ENCODE results near the gene UGT3A2.
"Not testable (repeated sequence)": the region's sequence is repeated elsewhere in the genome, so short reads cannot be mapped to it uniquely, and the experiment has no call there.

Gene UGT3A2

GRCh38 chr5:36040651-36041536, 25.8 kb downstream of the UGT3A2 start:
- no peak for TF ChIP-seq POLR2A (IDR thresholded peaks at IDR 0.05; ENCODE audit: low read length)
- no peak for TF ChIP-seq GATA1 (IDR thresholded peaks at IDR 0.05; ENCODE audit: low read depth, low read length)
- no peak for DNase-seq

DNA sequence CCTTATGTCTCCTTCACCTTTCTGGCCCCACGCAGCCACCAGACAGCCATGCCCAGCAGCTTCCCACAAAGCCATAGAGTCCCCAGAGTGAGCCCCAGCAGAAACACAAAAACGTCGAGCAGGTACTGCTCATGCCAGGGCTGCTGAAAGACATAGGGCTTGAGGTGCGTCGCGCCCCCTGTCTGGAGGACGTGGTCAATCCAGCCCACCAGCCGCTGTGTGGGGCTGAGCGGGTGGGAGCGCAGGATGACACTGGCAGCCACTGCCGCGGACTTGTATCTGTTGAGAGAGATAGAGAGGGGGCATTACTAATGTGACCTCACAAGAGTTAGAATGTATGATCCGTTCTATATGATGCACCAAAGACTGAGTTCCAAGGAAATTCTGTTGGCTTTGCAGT, 31.0 kb downstream of the UGT3A2 start:
- no peak for DNase-seq
- TF ChIP-seq GATA1 (IDR thresholded peaks at IDR 0.05; ENCODE audit: low read depth, low read length) (no peak), POLR2A (IDR thresholded peaks at IDR 0.05; ENCODE audit: low read length) (no peak)

GRCh38 chr5:36034536-36035134, 32.0 kb downstream of the UGT3A2 start:
- not testable (repeated sequence) for DNase-seq

DNA sequence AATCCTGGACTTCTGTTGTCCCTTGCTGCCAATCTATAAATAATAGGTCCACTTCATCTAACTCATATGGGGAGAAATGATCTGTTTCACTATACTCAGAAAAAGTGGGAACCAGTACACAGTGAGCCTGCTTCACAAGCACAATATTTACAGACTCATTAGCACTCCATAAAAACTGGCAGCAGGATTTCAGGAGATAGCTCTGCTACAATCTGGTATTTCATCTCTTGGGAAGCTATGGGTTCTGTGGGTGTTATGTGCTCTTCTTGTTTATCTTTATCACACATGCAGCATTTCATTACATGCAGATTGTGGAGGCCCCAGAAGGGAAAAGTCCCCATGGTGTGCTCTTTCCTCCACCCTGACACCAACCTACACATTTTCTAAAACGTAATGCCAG, 33.2 kb downstream of the UGT3A2 start:
- TF ChIP-seq GATA1 (IDR thresholded peaks at IDR 0.05; ENCODE audit: low read depth, low read length), result no peak
- TF ChIP-seq POLR2A (IDR thresholded peaks at IDR 0.05; ENCODE audit: low read length), result no peak
- no peak for DNase-seq

DNA sequence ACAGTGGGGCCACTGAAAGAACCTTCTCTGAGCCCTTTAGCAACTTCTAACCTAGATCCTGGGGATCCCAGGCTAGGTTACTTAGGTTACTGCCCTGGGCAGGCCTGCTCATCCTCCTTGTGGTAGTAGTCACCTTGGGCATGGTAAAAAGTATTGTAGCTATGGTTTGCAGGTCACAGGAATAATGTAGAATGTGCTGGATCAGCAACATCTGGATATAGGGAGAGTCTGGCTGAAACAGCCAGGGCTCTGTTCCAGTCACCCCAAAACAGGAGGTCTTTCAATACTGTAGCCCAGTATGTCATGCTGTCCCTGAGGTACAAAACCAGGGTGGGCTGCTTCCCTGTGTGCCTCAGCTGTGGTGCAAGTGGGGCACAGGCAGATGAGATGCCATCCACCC, 33.6 kb downstream of the UGT3A2 start:
- DNase-seq, result no peak
- TF ChIP-seq POLR2A (IDR thresholded peaks at IDR 0.05; ENCODE audit: low read length) (no peak), GATA1 (IDR thresholded peaks at IDR 0.05; ENCODE audit: low read depth, low read length) (no peak)

- DNase-seq, result no peak
- TF ChIP-seq GATA1 (IDR thresholded peaks at IDR 0.05; ENCODE audit: low read depth, low read length) (no peak), POLR2A (IDR thresholded peaks at IDR 0.05; ENCODE audit: low read length) (no peak)
Observed at GRCh38 chr5:36031223-36031622, 35.5 kb downstream of the UGT3A2 start.

DNA sequence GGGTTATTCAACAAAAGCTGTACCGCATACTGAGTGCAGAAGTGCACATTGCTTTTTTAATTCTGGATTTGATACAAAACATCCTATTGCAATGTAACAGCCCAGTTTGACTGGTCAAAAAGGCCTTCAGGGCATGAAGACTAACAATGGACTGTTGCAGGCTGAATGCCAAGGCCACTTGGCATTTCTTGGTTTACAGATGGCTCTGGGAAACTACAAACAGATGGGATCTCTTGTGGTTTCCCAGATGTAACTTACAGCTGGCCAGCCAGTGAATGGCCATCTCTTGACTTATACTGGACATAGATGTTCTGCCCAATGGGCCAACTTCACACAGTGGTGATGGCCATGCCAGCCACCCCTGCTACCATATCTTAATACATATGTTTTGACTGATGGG, 36.8 kb downstream of the UGT3A2 start:
- no peak for DNase-seq
- no peak for TF ChIP-seq GATA1 (IDR thresholded peaks at IDR 0.05; ENCODE audit: low read depth, low read length)
- TF ChIP-seq POLR2A (IDR thresholded peaks at IDR 0.05; ENCODE audit: low read length), result no peak

- TF ChIP-seq GATA1 (IDR thresholded peaks at IDR 0.05; ENCODE audit: low read depth, low read length) (no peak), POLR2A (IDR thresholded peaks at IDR 0.05; ENCODE audit: low read length) (no peak)
- DNase-seq, result no peak
Observed at GRCh38 chr5:36028816-36029465, 37.7 kb downstream of the UGT3A2 start.

DNA sequence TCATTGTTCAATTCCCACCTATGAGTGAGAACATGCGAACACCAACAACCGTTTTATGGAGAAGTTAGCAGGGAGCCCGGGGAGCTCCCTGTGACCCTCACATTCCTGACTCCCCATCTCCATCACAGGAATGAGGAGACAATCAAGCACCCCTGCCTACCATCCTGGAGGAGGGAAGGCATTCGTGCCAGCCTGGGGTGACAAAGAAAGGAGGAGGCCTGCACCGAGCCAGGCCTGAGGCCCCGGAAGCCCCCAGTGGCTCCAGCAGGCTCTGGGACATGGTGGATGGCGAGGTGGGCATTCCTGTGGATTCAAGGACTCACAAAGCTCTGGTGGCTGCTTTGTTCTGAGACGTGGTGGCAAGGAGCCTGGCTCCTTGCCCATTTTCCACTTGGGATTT, 39.0 kb downstream of the UGT3A2 start:
- TF ChIP-seq POLR2A (IDR thresholded peaks at IDR 0.05; ENCODE audit: low read length), result no peak
- TF ChIP-seq GATA1 (IDR thresholded peaks at IDR 0.05; ENCODE audit: low read depth, low read length), result no peak
- DNase-seq, result no peak

- TF ChIP-seq GATA1 (IDR thresholded peaks at IDR 0.05; ENCODE audit: low read depth, low read length), result no peak
- no peak for TF ChIP-seq POLR2A (IDR thresholded peaks at IDR 0.05; ENCODE audit: low read length)
- DNase-seq, result no peak
Observed at GRCh38 chr5:36026706-36027465, 39.8 kb downstream of the UGT3A2 start.

GRCh38 chr5:36022246-36022645, 44.4 kb downstream of the UGT3A2 start:
- DNase-seq, result not testable (repeated sequence)

- DNase-seq, result not testable (repeated sequence)
Observed at GRCh38 chr5:36019584-36019983, 47.1 kb downstream of the UGT3A2 start.

- no peak for DNase-seq
- TF ChIP-seq POLR2A (IDR thresholded peaks at IDR 0.05; ENCODE audit: low read length) (no peak), GATA1 (IDR thresholded peaks at IDR 0.05; ENCODE audit: low read depth, low read length) (no peak)
Observed at GRCh38 chr5:36017622-36018021, 49.1 kb downstream of the UGT3A2 start.

GRCh38 chr5:36017004-36017403, 49.7 kb downstream of the UGT3A2 start:
- no peak for DNase-seq
- TF ChIP-seq GATA1 (IDR thresholded peaks at IDR 0.05; ENCODE audit: low read depth, low read length) (no peak), POLR2A (IDR thresholded peaks at IDR 0.05; ENCODE audit: low read length) (no peak)
